Natural killer cell (primary cell): Measurements from ENCODE around the gene TMEM187. TPM values are rescaled to one million over a fixed set of nuclear protein-coding genes. Genes with fewer than 3 reads are reported as not detected.

Experiments
- ATAC-seq, 3 donors: fragments of 150-1000 bp in 2 of 3; fragments of 200-7000 bp in 1 of 3; cut with Tn5 transposase; 1 replicate in 1 of 3; 2 replicates in 2 of 3; pipeline ENCODE4 v1.10.0; 2021; ENCODE audit warnings: mild to moderate bottlenecking in 2 of 3, moderate library complexity in 2 of 3
- DNase-seq, 2 donors: peaks; one replicate each; pipeline versions ENCODE4 v3.0.0 to v3.0.0-alpha.2; 2013 to 2021; ENCODE audit warnings: mixed read lengths in 1 of 2
- H3K27ac ChIP-seq: one replicate; pipeline ENCODE4 v1.5.1; 2013; ENCODE audit warnings: mild to moderate bottlenecking, low read length
- H3K27me3 ChIP-seq: one replicate; pipeline ENCODE4 v1.6.1; 2013; ENCODE audit warnings: low read length; ENCODE audit not compliant: control insufficient read depth, insufficient read depth
- H3K36me3 ChIP-seq: one replicate; pipeline ENCODE4 v1.6.1; 2013; ENCODE audit warnings: low read length; ENCODE audit not compliant: control insufficient read depth, insufficient read depth
- H3K4me1 ChIP-seq: one replicate; pipeline ENCODE4 v1.6.1; 2013; ENCODE audit warnings: low read length; ENCODE audit not compliant: control insufficient read depth, insufficient read depth
- H3K4me3 ChIP-seq: one replicate; pipeline ENCODE4 v1.5.1; 2013; ENCODE audit warnings: low read length
- H3K9me3 ChIP-seq: one replicate; pipeline ENCODE4 v1.6.1; 2013; ENCODE audit warnings: low read length; ENCODE audit not compliant: control insufficient read depth, insufficient read depth
- H3K27ac Mint-ChIP-seq, 2 donors: one replicate each; pipeline ENCODE4 v1.8.0; 2022; ENCODE audit warnings: mild to moderate bottlenecking in 2 of 2, mixed read lengths in 2 of 2, moderate library complexity in 1 of 2
- H3K27me3 Mint-ChIP-seq, 2 donors: one replicate each; pipeline ENCODE4 v1.8.0; 2022; ENCODE audit warnings: low read depth in 2 of 2, mixed read lengths in 2 of 2
- H3K36me3 Mint-ChIP-seq: one replicate; pipeline ENCODE4 v1.8.0; 2022; ENCODE audit warnings: mixed read lengths
- H3K4me1 Mint-ChIP-seq, 2 donors: one replicate each; pipeline ENCODE4 v1.8.0; 2022; ENCODE audit warnings: mixed read lengths in 2 of 2
- H3K4me3 Mint-ChIP-seq: one replicate; pipeline ENCODE4 v1.8.0; 2022; ENCODE audit warnings: mild to moderate bottlenecking, moderate library complexity, mixed read lengths
- H3K9me3 Mint-ChIP-seq, 2 donors: one replicate each; pipeline ENCODE4 v1.8.0; 2022; ENCODE audit warnings: mixed read lengths in 2 of 2
- CTCF ChIP-seq: fragments of 200-600 bp; IDR thresholded peaks from one replicate; pipeline ENCODE4 v1.8.0; 2022; ENCODE audit warnings: antibody characterized with exemption
- WGBS: methylation state at CpG from one replicate; pipeline ENCODE4 v1.1.7; 2013; ENCODE audit warnings: missing lambda C conversion rate; ENCODE audit not compliant: insufficient coverage; 5-methylcytosine and 5-hydroxymethylcytosine counted together
- intact Hi-C: fragments of 100-400 bp; cut with micrococcal nuclease; formaldehyde crosslinking; loops from one replicate; pipeline ENCODE4 v1.14.2; 2022
- total RNA-seq, 4 donors: library from RNA; stranded (reverse); fragments of 120-200 nt in 1 of 4; gene quantifications; one replicate each; pipeline versions ENCODE4 v1.2.3 to v1.2.4, GENCODE V29; 2013 to 2022

The TMEM187 gene
- total RNA-seq, 3 donors from 2014 or later (not counting 1 experiment from before 2014, with no cell fraction given): 1.2 to 4.3 (median 1.4) TPM

- H3K27ac ChIP-seq: no peak overlapping the region
- no peaks in the 10 kb centered on the region for H3K36me3 Mint-ChIP-seq
- H3K27me3 ChIP-seq: no peaks in the 10 kb centered on the region
- no peak for TF ChIP-seq CTCF
- intact Hi-C loops: loop anchor here (1.0 kb wide), 1 partner anchor 188 kb away; the partner anchor contains the start of gene PLXNB3
- WGBS: 97% methylated on average over 31 of the region's 32 CpGs
- DNase-seq (no peak), ATAC-seq (no peak)
- no peaks in the 10 kb centered on the region for H3K9me3 Mint-ChIP-seq
- no peaks in the 10 kb centered on the region for H3K27me3 Mint-ChIP-seq
- no peaks in the 10 kb centered on the region for H3K9me3 ChIP-seq
- H3K4me3 ChIP-seq: no peak overlapping the region
- no peak overlapping the region for H3K27ac Mint-ChIP-seq
- peaks cover 35% of the 10 kb centered on the region for H3K4me1 ChIP-seq
- H3K36me3 ChIP-seq: peaks cover 80% of the 10 kb centered on the region
- peaks cover 7 to 12% of the 10 kb centered on the region in 2 donors for H3K4me1 Mint-ChIP-seq
- H3K4me3 Mint-ChIP-seq: no peak overlapping the region
These were observed 20.1 kb upstream of the TMEM187 start for GRCh38 chrX:153952373-153953026.

GRCh38 chrX:153953342-153953830 lies 19.2 kb upstream of the TMEM187 start:
- ATAC-seq (peak; percentile 76 to 89 (median 79)), DNase-seq (peak; percentile 70 to 83)
- H3K36me3 ChIP-seq: peaks cover 81% of the 10 kb centered on the region
- H3K9me3 ChIP-seq: no peaks in the 10 kb centered on the region
- no peaks in the 10 kb centered on the region for H3K27me3 ChIP-seq
- intact Hi-C loops: loop anchor here (1.0 kb wide), 1 partner anchor 189 kb away; the partner anchor contains the start of gene PLXNB3
- H3K27ac ChIP-seq: no peak overlapping the region
- H3K9me3 Mint-ChIP-seq: no peaks in the 10 kb centered on the region
- H3K4me3 Mint-ChIP-seq: no peak overlapping the region
- H3K27me3 Mint-ChIP-seq: no peaks in the 10 kb centered on the region
- peaks cover 26% of the 10 kb centered on the region for H3K4me1 ChIP-seq
- peak overlapping the region; percentile 56 to 73 for H3K27ac Mint-ChIP-seq
- no peaks in the 10 kb centered on the region for H3K36me3 Mint-ChIP-seq
- TF ChIP-seq CTCF: peak; percentile 85
- no peak overlapping the region for H3K4me3 ChIP-seq
- 31% methylated on average over 33 of the region's 33 CpGs for WGBS
- H3K4me1 Mint-ChIP-seq: peaks cover under 1 to 6% of the 10 kb centered on the region in 2 donors

- peaks cover 87% of the 10 kb centered on the region for H3K36me3 ChIP-seq
- H3K9me3 ChIP-seq: no peaks in the 10 kb centered on the region
- H3K9me3 Mint-ChIP-seq: no peaks in the 10 kb centered on the region
- ATAC-seq (no peak), DNase-seq (no peak)
- no peaks in the 10 kb centered on the region for H3K27me3 Mint-ChIP-seq
- no peaks in the 10 kb centered on the region for H3K4me1 Mint-ChIP-seq
- 83% methylated on average over 33 of the region's 33 CpGs for WGBS
- peaks cover 20% of the 10 kb centered on the region for H3K4me1 ChIP-seq
- H3K4me3 Mint-ChIP-seq: no peak overlapping the region
- intact Hi-C loops: loop anchor here (1.0 kb wide), 1 partner anchor 190 kb away; the partner anchor contains the start of gene PLXNB3
- H3K27me3 ChIP-seq: no peaks in the 10 kb centered on the region
- H3K4me3 ChIP-seq: no peak overlapping the region
- TF ChIP-seq CTCF: no peak
- no peak overlapping the region for H3K27ac Mint-ChIP-seq
- H3K36me3 Mint-ChIP-seq: no peaks in the 10 kb centered on the region
- H3K27ac ChIP-seq: no peak overlapping the region
These were observed 18.5 kb upstream of the TMEM187 start for GRCh38 chrX:153953892-153954557.
